ENCODE results near the gene FTCDNL1. TPM values are rescaled to one million over a fixed set of nuclear protein-coding genes. Genes with fewer than 3 reads are reported as not detected.

FTCDNL1 gene
- polyA plus RNA-seq, 1 donor (not counting 4 experiments of a cell fraction or from before 2014, with no cell fraction given) = 0.96 TPM

GRCh38 chr2:199851883-199852282 is 891 bp upstream of the FTCDNL1 start:
- no peak for TF ChIP-seq EZH2 (IDR thresholded peaks at IDR 0.05; ENCODE audit: low read length)
- TF ChIP-seq CTCF (optimal IDR thresholded peaks at IDR 0.05 in 1 of 3, IDR thresholded peaks at IDR 0.05 in 1 of 3, conservative IDR thresholded peaks at IDR 0.05 in 1 of 3; ENCODE audit: extremely low read depth in 1 of 3, insufficient read depth in 2 of 3, low read length in 3 of 3) = no peak
- H3K27me3 ChIP-seq (ENCODE audit: control insufficient read depth, extremely low read depth, insufficient read depth, low read length) = peaks cover under 1% of the 10 kb centered on the region

GRCh38 chr2:199851501-199851810 is 464 bp upstream of the FTCDNL1 start:
- Histone ChIP-seq H3K9me1 (ENCODE audit: control insufficient read depth, extremely low read depth, insufficient read depth, low read length) (no peaks in the 10 kb centered on the region), H3K4me2 (ENCODE audit: control insufficient read depth, extremely low read depth, insufficient read depth, low read depth, low read length) (peak overlapping the region; percentile 97), H3K4me3 (ENCODE audit: control insufficient read depth in 2 of 3, extremely low read depth in 1 of 3, insufficient read depth in 2 of 3, low read depth in 1 of 3, low read length in 3 of 3) (peak overlapping the region; percentile 52 to 69 (median 64)), H3K4me1 (ENCODE audit: control insufficient read depth, extremely low read depth, insufficient read depth, low read length) (peaks cover 6% of the 10 kb centered on the region), H3K9ac (ENCODE audit: control insufficient read depth, extremely low read depth, insufficient read depth, low read length) (peak overlapping the region; percentile 68), H3K9me3 (ENCODE audit: control insufficient read depth, low read depth, low read length) (no peaks in the 10 kb centered on the region), H4K20me1 (ENCODE audit: control insufficient read depth, extremely low read depth, insufficient read depth, low read length) (no peaks in the 10 kb centered on the region), H3K36me3 (ENCODE audit: control insufficient read depth in 2 of 2, extremely low read depth in 1 of 2, insufficient read depth in 2 of 2, low read length in 2 of 2) (no peaks in the 10 kb centered on the region), H3K79me2 (ENCODE audit: control insufficient read depth, insufficient read depth, low read length) (no peaks in the 10 kb centered on the region), H3K27me3 (ENCODE audit: control insufficient read depth, extremely low read depth, insufficient read depth, low read length) (no peaks in the 10 kb centered on the region), H3K27ac (ENCODE audit: control insufficient read depth, insufficient read depth, low read length) (no peak overlapping the region), H2AFZ (ENCODE audit: control insufficient read depth, low read length) (peak overlapping the region; percentile 90)
- dilution Hi-C loops (cut with MboI; ENCODE audit: extremely low pct_ligation_motif_present, low sequenced_read_pairs) = no loop called here
- DNase-seq (ENCODE audit: low read depth, low spot score) = no peak
- no peak for FAIRE-seq
- TF ChIP-seq EZH2 (IDR thresholded peaks at IDR 0.05; ENCODE audit: low read length) (no peak), CTCF (optimal IDR thresholded peaks at IDR 0.05 in 1 of 3, IDR thresholded peaks at IDR 0.05 in 1 of 3, conservative IDR thresholded peaks at IDR 0.05 in 1 of 3; ENCODE audit: extremely low read depth in 1 of 3, insufficient read depth in 2 of 3, low read length in 3 of 3) (no peak)

More at GRCh38 chr2:199851883-199852282, 891 bp upstream of the FTCDNL1 start:
- H3K9me3 ChIP-seq (ENCODE audit: control insufficient read depth, low read depth, low read length) = no peaks in the 10 kb centered on the region
- dilution Hi-C loops (cut with MboI; ENCODE audit: extremely low pct_ligation_motif_present, low sequenced_read_pairs) = no loop called here
- H3K4me3 ChIP-seq (ENCODE audit: control insufficient read depth in 2 of 3, extremely low read depth in 1 of 3, insufficient read depth in 2 of 3, low read depth in 1 of 3, low read length in 3 of 3) = no peak overlapping the region
- DNase-seq (ENCODE audit: low read depth, low spot score) (no peak), FAIRE-seq (no peak)
- no peaks in the 10 kb centered on the region for H3K9me1 ChIP-seq (ENCODE audit: control insufficient read depth, extremely low read depth, insufficient read depth, low read length)
- no peaks in the 10 kb centered on the region for H3K79me2 ChIP-seq (ENCODE audit: control insufficient read depth, insufficient read depth, low read length)
- no peaks in the 10 kb centered on the region for H4K20me1 ChIP-seq (ENCODE audit: control insufficient read depth, extremely low read depth, insufficient read depth, low read length)
- H3K4me2 ChIP-seq (ENCODE audit: control insufficient read depth, extremely low read depth, insufficient read depth, low read depth, low read length) = no peak overlapping the region
- H3K9ac ChIP-seq (ENCODE audit: control insufficient read depth, extremely low read depth, insufficient read depth, low read length) = no peak overlapping the region
- peaks cover 6% of the 10 kb centered on the region for H3K4me1 ChIP-seq (ENCODE audit: control insufficient read depth, extremely low read depth, insufficient read depth, low read length)
- H3K27ac ChIP-seq (ENCODE audit: control insufficient read depth, insufficient read depth, low read length) = no peak overlapping the region
- no peak overlapping the region for H2AFZ ChIP-seq (ENCODE audit: control insufficient read depth, low read length)
- no peaks in the 10 kb centered on the region for H3K36me3 ChIP-seq (ENCODE audit: control insufficient read depth in 2 of 2, extremely low read depth in 1 of 2, insufficient read depth in 2 of 2, low read length in 2 of 2)
